ENCODE results near the gene C20orf141.

- TF ChIP-seq CTCF (IDR thresholded peaks at IDR 0.05) (no peak), POLR2A (IDR thresholded peaks at IDR 0.05) (no peak), EP300 (IDR thresholded peaks at IDR 0.05; ENCODE audit: low read depth) (no peak), POLR2AphosphoS5 (IDR thresholded peaks at IDR 0.05) (no peak)
These were observed 30.8 kb downstream of the C20orf141 start for GRCh38 chr20:2845607-2846006.
